GM19397 (cell line): ENCODE data around the gene CNRIP1.
"Not testable (repeated sequence)": the region's sequence is repeated elsewhere in the genome, so short reads cannot be mapped to it uniquely, and the experiment has no call there.

Experiments
- ATAC-seq: cut with Tn5 transposase; IDR thresholded peaks from one replicate; pipeline ENCODE4 v1.9.1; 2021; ENCODE audit warnings: mild to moderate bottlenecking, moderate library complexity; ENCODE audit not compliant: unreplicated experiment

CNRIP1 gene

GRCh38 chr2:68341062-68341329 is 21.2 kb upstream of the CNRIP1 start:
- no peak for ATAC-seq

- ATAC-seq = no peak
Measured at GRCh38 chr2:68340226-68341061, 20.7 kb upstream of the CNRIP1 start.

DNA sequence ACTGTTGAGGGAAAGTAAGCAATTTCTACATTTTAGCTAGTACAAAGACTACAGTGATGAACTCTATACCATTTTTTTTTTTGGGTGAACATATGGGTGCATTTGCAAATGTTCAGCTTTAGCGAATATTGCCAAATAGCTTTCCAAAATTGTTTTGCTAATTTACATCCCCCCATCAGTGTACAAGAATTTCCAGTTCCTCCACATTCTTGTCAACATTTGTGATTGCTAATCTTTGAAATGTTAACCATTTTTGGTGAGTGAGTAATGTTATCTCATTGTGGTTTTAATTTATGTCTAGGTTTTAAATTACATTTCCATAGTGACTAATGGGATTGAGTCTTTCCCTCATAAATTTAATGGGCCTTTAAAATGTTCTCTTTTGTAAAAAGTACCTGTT is 16.4 kb upstream of the CNRIP1 start:
- no peak for ATAC-seq

GRCh38 chr2:68333931-68334330 is 14.2 kb upstream of the CNRIP1 start:
- no peak for ATAC-seq

DNA sequence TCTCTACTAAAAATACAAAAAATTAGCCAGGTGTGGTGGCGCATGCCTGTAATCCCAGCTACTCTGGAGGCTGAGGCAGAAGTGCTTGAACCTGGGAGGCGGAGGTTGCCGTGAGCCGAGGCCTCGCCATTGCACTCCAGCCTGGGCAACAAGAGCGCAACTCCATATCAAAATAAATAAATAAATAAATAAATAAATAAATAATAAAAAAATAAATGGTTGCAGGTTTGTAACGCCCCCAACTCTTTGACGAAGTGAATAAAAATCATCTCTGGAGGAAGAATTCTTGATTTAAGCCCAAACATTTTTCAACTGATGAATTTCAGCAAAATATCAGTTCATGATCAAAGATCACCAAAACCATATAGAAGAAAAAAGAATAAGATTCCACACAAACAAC is 13.3 kb upstream of the CNRIP1 start:
- no peak for ATAC-seq

- no peak for ATAC-seq
Measured at GRCh38 chr2:68330691-68331090, 10.9 kb upstream of the CNRIP1 start.

- ATAC-seq = no peak
Measured at GRCh38 chr2:68328901-68329300, 9.2 kb upstream of the CNRIP1 start.

DNA sequence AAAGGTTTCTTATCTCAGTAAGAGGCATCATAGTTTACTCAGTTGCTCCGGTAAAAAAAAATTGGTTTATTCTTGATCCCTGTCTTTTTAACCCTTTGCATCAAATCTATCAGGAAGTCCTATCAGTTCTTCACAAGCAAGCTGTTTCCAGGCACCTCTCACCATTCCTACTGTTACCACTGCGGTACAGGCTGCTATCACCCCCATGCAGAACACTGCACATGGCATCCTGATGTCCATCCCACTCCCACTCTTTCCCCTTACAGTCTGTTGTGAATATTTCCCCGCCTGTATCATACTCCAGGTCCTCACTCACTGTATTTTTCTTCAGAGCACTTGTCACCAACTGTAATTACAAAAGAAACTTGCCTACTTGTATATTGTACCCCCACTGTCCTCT is 5.3 kb upstream of the CNRIP1 start:
- ATAC-seq = no peak

DNA sequence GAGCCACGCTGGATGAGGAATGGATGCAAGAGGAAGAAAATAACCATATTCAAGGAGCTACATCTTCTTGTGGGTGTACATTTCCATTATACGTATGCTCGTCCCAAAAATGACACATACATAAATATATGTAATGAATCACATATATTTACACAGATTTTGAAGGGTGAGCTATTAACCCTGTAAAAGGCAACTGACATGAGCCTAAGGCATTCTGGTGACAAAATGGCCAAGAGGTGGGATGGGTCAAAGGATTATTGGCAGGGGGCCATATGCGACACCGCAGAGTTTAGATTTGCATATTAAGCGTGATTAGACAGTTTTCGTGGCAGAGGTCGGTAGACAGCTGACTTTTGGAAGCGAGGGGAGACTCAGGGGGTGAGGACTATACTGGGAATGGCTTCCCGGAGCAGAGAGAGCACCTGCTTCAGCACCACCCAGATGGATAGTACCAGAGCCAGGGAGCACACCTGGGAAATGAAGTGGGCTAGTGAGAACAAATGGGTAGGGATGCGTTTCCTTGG is 431 bp upstream of the CNRIP1 start:
- no peak for ATAC-seq

GRCh38 chr2:68318914-68319397 is 793 bp downstream of the CNRIP1 start:
- ATAC-seq = no peak

DNA sequence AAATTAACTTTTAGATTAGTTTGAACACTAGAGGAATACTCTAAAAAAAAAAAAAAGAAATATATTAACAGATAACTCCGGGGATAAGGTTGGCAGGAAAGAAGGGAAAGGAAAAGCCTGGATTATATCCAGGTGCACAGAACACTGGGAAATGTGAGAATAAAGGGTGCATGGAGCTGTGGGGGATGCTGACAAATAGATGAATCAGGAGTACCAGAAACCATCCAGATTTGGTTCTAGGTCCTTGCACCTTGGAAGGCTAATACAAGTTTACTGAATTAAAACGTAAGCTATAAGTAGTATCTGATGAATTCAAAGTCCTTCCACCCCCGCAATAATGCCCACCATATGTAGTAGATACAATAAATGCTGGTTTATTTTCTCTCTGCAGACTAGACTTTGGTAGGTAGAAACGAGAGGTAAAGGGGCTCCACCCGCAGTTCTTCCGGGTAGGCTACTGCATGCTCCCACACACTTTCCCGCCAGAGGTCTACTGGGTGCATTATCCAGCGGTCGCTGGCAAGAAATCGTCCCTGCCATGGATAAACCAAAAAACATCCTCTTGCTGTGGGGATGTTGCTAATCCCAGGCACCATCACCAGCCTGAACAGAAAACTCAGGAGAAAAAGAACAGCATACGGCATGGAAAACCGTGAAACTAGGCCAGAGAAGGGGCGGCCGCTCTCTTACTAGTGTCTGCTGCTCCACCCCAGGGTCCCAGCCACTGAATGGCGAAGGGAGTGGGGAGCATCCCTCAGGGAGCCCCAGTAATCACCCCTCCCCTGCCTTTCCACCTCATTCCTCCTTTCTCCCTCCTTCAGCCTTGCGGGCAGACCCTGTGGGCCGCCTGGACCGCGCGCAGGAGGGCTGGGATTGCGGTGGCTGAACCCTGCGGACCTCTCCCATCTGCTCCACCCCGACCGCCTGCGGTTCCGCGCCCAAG is 1.5 kb downstream of the CNRIP1 start:
- ATAC-seq = no peak

DNA sequence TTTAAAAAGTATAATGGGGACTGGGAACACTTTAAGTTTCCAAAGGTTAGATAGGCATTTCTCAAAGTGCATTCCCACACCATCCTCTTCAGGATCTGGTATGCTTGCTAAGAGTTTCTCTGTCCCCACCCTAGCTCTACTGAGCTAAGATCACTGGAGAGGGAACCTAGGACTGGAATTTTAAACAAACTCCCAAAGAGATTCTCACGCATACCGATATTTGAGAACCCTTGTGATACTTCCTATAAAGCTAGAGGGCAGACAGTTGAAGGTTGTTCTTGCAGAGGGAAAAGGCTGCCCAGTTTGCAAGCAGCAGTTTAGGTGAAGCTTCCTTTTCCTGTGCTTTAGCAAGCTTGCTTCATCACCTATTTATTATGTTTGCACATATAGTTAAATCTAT is 3.6 kb downstream of the CNRIP1 start:
- no peak for ATAC-seq

DNA sequence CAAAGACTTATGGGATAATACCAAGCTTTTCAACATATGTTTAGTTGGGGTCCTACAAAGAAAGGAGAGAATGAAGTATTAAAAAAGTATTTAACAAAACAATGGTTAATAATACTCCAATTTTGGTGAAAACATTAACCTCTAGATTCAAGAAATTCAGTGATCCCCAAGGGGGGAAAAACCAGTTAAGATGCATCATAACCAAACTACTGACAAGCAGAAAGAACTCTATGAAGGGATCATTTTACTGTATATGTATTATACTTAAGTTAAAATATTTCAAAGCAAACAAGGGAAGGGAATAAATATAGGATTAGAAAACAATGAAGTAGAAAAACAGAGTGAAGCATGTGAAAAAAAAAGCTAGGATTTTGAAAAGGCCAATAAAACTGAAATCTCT is 8.7 kb downstream of the CNRIP1 start:
- ATAC-seq = no peak

GRCh38 chr2:68309426-68309825 is 10.3 kb downstream of the CNRIP1 start:
- no peak for ATAC-seq

DNA sequence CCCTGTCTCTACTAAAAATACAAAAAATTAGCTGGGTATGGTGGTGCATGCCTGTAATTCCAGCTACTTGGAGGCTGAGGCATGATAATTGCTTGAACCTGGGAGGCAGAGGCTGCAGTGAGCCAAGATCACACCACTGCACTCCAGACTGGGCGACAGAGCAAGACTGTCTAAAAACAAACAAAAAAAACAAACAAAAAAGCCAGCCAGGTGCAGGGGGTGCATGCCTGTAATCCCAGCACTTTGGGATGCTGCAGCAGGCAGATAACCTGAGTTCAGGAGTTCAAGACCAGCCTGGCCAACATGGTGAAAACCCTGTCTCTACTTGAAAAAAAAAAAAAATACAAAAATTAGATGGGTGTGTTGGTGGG is 15.9 kb downstream of the CNRIP1 start:
- ATAC-seq = not testable (repeated sequence)

DNA sequence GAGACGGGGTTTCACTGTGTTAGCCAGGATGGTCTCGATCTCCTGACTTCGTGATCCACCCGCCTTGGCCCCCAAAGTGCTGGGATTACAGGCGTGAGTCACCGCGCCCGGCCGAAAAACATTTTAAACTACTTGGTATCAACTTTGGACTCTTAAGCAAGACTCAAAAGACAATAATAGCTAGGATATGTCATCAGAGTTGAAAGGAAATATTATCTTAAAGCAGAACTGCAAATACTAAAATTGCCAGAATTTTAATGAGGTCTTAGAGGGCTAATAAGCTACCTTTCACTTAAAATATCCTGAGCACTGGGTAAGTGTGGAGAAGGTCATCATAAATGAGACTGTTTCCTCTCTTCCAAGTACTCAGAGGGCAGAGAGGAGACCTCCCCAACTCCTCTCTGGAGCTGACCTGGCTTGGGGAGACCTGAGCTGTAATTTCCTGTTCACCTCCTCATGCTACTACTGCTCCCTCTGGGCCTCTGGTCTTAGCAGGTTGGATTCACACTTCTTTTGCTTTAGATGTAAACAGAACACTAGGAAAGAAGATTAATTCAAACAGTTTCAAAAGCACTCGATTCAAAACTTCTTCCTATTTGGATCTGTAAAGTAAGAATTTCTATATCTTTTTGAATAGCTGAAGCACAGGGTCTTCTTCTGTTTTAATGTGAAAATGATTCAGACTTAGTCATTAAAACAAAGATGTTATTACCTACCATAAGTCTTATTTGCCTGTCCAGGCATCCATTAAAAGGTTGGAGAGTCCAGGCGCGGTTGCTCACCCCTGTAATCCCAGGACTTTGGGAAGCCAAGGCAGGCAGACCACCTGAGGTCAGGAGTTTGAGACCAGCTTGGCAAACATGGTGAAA is 16.5 kb downstream of the CNRIP1 start:
- ATAC-seq = no peak

GRCh38 chr2:68302281-68302875 is 17.4 kb downstream of the CNRIP1 start:
- no peak for ATAC-seq

GRCh38 chr2:68295516-68295915 is 24.2 kb downstream of the CNRIP1 start:
- peak; percentile 67 for ATAC-seq

DNA sequence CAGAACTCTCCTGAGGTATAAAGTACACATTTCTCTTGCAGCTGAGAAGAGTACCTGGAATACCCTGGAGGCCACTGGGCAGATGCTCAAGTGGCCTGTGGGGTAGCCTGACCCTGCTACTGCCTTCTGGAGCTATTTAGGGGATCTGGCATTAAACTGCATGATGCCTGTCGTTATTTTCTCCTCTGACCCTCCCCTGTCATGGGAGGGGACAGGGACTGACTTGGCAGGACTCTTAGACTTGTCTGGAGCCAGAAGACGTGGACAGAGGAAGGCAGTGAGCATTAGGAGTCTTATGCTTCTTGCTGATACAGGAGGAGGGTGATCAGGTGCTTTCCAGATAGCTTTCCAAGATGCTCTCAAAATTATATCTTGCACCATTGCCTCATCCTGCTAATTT is 24.8 kb downstream of the CNRIP1 start:
- ATAC-seq = no peak

DNA sequence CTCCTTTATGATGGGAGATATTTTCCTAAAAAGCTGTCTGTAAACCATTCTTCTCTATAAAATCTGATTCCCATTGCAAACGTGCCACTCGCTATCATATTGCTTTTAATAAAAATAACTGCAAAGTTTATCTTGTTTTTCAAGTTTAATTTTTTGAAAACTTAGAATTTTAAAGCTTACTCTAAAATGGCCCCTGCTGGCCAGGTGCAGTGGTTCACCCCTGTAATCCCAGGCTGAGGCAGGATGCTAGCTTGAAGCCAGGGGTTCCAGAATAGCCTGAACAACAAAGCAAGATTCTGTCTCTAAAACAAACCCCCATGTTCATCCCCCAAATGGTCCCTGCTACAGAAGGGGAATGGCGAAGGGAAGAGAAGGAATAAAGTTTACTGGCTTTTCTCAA is 25.6 kb downstream of the CNRIP1 start:
- ATAC-seq = no peak

DNA sequence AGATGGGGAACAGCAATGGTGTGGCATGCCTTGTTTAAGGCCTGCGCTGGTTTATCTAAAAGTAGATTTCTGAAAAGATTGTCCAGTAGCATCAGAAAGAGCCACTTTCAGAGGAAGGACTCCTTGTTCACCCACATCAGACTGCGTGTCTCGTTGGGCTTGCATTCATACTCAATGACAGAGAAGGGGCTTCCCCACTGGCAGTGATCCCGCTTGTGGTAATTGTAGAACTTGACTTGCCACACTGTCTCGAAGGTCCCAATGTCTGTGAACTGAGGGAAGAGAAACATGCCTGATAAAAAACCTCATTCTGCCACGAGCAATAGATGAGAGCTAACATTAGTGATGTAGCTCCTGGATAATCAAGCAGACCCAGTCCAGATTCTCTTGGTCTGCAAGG is 26.0 kb downstream of the CNRIP1 start:
- no peak for ATAC-seq
